ENCODE data around the gene P2RX6.

The P2RX6 gene

GRCh38 chr22:21074102-21074715 is 59.2 kb downstream of the P2RX6 start:
- DNase-seq (ENCODE audit: low read depth, low spot score), result no peak

GRCh38 chr22:21075516-21076138 is 60.7 kb downstream of the P2RX6 start:
- DNase-seq (ENCODE audit: low read depth, low spot score), result no peak

- DNase-seq (ENCODE audit: low read depth, low spot score), result no peak
These were observed 62.1 kb downstream of the P2RX6 start for GRCh38 chr22:21076912-21077625.
